IPS-11a (cell line): ENCODE measurements around the gene RBM8A.

Experiments used
- H3K4me3 ChIP-seq: one replicate; pipeline ENCODE4 v1.5.1; 2013; ENCODE audit warnings: low read depth, low read length, control low read depth

RBM8A gene

GRCh38 chr1:145918144-145918991, 8.9 kb downstream of the RBM8A start, which contains the start of gene PEX11B:
Gene PEX11B, minus strand, starts transcription at chr1:145918717. Its CDS starts 29 bp downstream, at chr1:145918688.
- H3K4me3 ChIP-seq: peak within 1 kb of the TSS; percentile 56

GRCh38 chr1:145917595-145917994, 9.7 kb downstream of the RBM8A start:
- H3K4me3 ChIP-seq: peak overlapping the region; percentile 56

GRCh38 chr1:145916745-145917144, 10.5 kb downstream of the RBM8A start:
- H3K4me3 ChIP-seq: no peak overlapping the region

GRCh38 chr1:145912128-145912641, 15.1 kb downstream of the RBM8A start:
- H3K4me3 ChIP-seq: no peak overlapping the region

GRCh38 chr1:145908653-145909052, 18.6 kb downstream of the RBM8A start:
- no peak overlapping the region for H3K4me3 ChIP-seq

GRCh38 chr1:145906954-145907753, 20.1 kb downstream of the RBM8A start:
- no peak overlapping the region for H3K4me3 ChIP-seq

- no peak overlapping the region for H3K4me3 ChIP-seq
Measured at GRCh38 chr1:145901312-145902021, 25.8 kb downstream of the RBM8A start.

- H3K4me3 ChIP-seq: no peak overlapping the region
Measured at GRCh38 chr1:145898756-145899155, 28.5 kb downstream of the RBM8A start.

GRCh38 chr1:145897969-145898368, 29.3 kb downstream of the RBM8A start:
- no peak overlapping the region for H3K4me3 ChIP-seq

- H3K4me3 ChIP-seq: no peak overlapping the region
Measured at GRCh38 chr1:145895471-145895870, 31.8 kb downstream of the RBM8A start.

- H3K4me3 ChIP-seq: no peak overlapping the region
Measured at GRCh38 chr1:145893306-145894055, 33.8 kb downstream of the RBM8A start.

- no peak overlapping the region for H3K4me3 ChIP-seq
Measured at GRCh38 chr1:145892486-145893087, 34.7 kb downstream of the RBM8A start.

- H3K4me3 ChIP-seq: no peak overlapping the region
Measured at GRCh38 chr1:145891587-145892485, 35.4 kb downstream of the RBM8A start.

- H3K4me3 ChIP-seq: no peak overlapping the region
Measured at GRCh38 chr1:145891143-145891542, 36.1 kb downstream of the RBM8A start.

GRCh38 chr1:145889722-145890121, 37.6 kb downstream of the RBM8A start:
- no peak overlapping the region for H3K4me3 ChIP-seq

- H3K4me3 ChIP-seq: no peak overlapping the region
Measured at GRCh38 chr1:145887631-145888030, 39.7 kb downstream of the RBM8A start.

GRCh38 chr1:145886816-145887215, 40.5 kb downstream of the RBM8A start:
- H3K4me3 ChIP-seq: no peak overlapping the region

GRCh38 chr1:145886390-145886789, 40.9 kb downstream of the RBM8A start:
- H3K4me3 ChIP-seq: peak overlapping the region; percentile 55

- peak within 1 kb of the TSS; percentile 55 for H3K4me3 ChIP-seq
Measured at GRCh38 chr1:145885738-145886287, 41.5 kb downstream of the RBM8A start, which contains the start of gene ANKRD35. Gene ANKRD35, minus strand, starts transcription at chr1:145885866. Its CDS starts 108 bp downstream, at chr1:145885758.
